T-helper 2 cell treated with Interferon-gamma antibody and Interleukin-4, amounts not matched to agents 100 ng/mL and 5 ng/mL, for 36 hours (primary cell): Measurements from ENCODE around the gene STS. TPM values are rescaled to one million over a fixed set of nuclear protein-coding genes. Genes with fewer than 3 reads are reported as not detected.
"Not testable (repeated sequence)": the region's sequence is repeated elsewhere in the genome, so short reads cannot be mapped to it uniquely, and the experiment has no call there.

Experiments
- intact Hi-C: fragments of 100-400 bp; cut with micrococcal nuclease; formaldehyde crosslinking; loops from one replicate; pipeline ENCODE4 v1.15.1; 2023
- total RNA-seq: library from RNA; stranded (reverse); gene quantifications from 2 replicates; pipeline ENCODE4 v1.2.3, GENCODE V29; 2022

Gene STS
- total RNA-seq, 1 donor from 2014 or later = 1.7 TPM

- intact Hi-C loops = not testable (repeated sequence)
Observed at GRCh38 chrX:7178859-7179258, 31.3 kb downstream of the STS start.

- intact Hi-C loops = no loop called here
Observed at GRCh38 chrX:7179446-7179845, 31.9 kb downstream of the STS start.

GRCh38 chrX:7184816-7185215, 37.3 kb downstream of the STS start:
- intact Hi-C loops = no loop called here

GRCh38 chrX:7188672-7189071, 41.2 kb downstream of the STS start:
- intact Hi-C loops = no loop called here

- intact Hi-C loops = no loop called here
Observed at GRCh38 chrX:7190157-7190556, 42.6 kb downstream of the STS start.

GRCh38 chrX:7191681-7192110, 44.2 kb downstream of the STS start:
- intact Hi-C loops = no loop called here

GRCh38 chrX:7192871-7193270, 45.4 kb downstream of the STS start:
- intact Hi-C loops = no loop called here

- intact Hi-C loops = no loop called here
Observed at GRCh38 chrX:7194606-7195005, 47.1 kb downstream of the STS start.

Other genes starting within 250 kb of the STS start
- gene PUDP, start 441 bp downstream of the STS start, total RNA-seq = 17.3 and 20.2 TPM in 2 replicates